Liver (tissue), 3 donors: ENCODE measurements around the gene PROC.

Source experiments
- FOXA1 ChIP-seq: IDR thresholded peaks from 2 replicates; pipeline ENCODE4 v1.6.1; 2016; ENCODE audit warnings: antibody characterized with exemption
- GABPA ChIP-seq, 2 donors: IDR thresholded peaks in 1 of 2; conservative IDR thresholded peaks in 1 of 2; 2 replicates each; pipeline ENCODE4 v1.6.1; 2016; ENCODE audit warnings: antibody characterized with exemption in 2 of 2, mild to moderate bottlenecking in 1 of 2, moderate library complexity in 1 of 2
- JUND ChIP-seq, 2 donors: IDR thresholded peaks; 2 replicates each; pipeline ENCODE4 v1.6.1; 2016; ENCODE audit warnings: antibody characterized with exemption in 2 of 2
- NR2F2 ChIP-seq: IDR thresholded peaks from 2 replicates; pipeline ENCODE4 v1.6.1; 2016; ENCODE audit warnings: antibody characterized with exemption
- RAD21 ChIP-seq, 2 donors: IDR thresholded peaks; 2 replicates each; pipeline ENCODE4 v1.6.1; 2016; ENCODE audit warnings: antibody characterized with exemption in 2 of 2, mild to moderate bottlenecking in 2 of 2
- YY1 ChIP-seq: IDR thresholded peaks from 2 replicates; pipeline ENCODE4 v1.6.1; 2016; ENCODE audit warnings: antibody characterized with exemption, mild to moderate bottlenecking
- TF ChIP-seq, protein P1 (sequence below): IDR thresholded peaks from 2 replicates; pipeline ENCODE4 v1.6.1; 2016; ENCODE audit warnings: antibody characterized with exemption, mild to moderate bottlenecking
- TF ChIP-seq, protein P2 (sequence below): fragments of 150-350 bp; IDR thresholded peaks from 2 replicates; pipeline ENCODE4 v1.5.1; 2017; ENCODE audit warnings: improper control_type of control experiment, low read depth, low read length; ENCODE audit not compliant: missing input control
- TF ChIP-seq, protein P3 (sequence below): IDR thresholded peaks from 2 replicates; pipeline ENCODE4 v1.6.1; 2016; ENCODE audit warnings: antibody characterized with exemption
- donor health status: healthy.
- donor health status: healthy.

DNA sequence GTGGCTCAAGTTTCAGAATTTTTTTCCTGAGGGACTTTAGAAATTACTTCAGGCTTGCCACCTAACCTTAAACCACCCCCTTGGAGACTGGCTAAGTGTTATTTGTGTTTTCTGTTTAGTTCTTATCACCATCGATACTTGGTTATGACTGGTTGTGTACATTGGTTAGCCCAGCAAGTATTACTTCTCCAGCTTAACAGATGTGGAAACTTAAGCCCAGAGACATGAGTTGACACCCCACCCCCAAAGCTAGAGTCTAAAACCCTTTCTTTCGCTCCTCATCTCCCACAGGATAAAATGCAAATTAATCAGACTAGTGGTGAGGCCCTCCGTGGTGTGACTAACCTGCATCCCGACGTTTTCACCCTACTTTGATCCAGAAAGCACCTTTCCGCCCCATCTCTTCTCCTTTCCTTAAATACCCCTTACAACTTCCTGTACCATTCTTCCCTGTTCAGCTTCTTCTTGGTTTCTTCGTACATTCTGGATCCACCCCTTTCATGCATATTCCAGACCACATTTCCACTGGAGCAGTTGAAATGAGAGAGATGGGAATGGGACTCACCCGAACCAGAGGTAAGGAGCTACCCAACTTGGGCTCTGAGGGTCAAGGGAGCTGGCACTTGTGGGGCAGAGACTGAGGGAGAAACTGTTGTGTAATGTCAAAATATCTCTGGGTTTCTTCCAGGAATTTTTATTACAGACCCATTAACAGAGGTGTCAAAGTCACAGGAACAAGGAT, 29.6 kb upstream of the PROC start:
- TF ChIP-seq, protein P1, sequence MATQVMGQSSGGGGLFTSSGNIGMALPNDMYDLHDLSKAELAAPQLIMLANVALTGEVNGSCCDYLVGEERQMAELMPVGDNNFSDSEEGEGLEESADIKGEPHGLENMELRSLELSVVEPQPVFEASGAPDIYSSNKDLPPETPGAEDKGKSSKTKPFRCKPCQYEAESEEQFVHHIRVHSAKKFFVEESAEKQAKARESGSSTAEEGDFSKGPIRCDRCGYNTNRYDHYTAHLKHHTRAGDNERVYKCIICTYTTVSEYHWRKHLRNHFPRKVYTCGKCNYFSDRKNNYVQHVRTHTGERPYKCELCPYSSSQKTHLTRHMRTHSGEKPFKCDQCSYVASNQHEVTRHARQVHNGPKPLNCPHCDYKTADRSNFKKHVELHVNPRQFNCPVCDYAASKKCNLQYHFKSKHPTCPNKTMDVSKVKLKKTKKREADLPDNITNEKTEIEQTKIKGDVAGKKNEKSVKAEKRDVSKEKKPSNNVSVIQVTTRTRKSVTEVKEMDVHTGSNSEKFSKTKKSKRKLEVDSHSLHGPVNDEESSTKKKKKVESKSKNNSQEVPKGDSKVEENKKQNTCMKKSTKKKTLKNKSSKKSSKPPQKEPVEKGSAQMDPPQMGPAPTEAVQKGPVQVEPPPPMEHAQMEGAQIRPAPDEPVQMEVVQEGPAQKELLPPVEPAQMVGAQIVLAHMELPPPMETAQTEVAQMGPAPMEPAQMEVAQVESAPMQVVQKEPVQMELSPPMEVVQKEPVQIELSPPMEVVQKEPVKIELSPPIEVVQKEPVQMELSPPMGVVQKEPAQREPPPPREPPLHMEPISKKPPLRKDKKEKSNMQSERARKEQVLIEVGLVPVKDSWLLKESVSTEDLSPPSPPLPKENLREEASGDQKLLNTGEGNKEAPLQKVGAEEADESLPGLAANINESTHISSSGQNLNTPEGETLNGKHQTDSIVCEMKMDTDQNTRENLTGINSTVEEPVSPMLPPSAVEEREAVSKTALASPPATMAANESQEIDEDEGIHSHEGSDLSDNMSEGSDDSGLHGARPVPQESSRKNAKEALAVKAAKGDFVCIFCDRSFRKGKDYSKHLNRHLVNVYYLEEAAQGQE, result no peak
- TF ChIP-seq, protein P2, sequence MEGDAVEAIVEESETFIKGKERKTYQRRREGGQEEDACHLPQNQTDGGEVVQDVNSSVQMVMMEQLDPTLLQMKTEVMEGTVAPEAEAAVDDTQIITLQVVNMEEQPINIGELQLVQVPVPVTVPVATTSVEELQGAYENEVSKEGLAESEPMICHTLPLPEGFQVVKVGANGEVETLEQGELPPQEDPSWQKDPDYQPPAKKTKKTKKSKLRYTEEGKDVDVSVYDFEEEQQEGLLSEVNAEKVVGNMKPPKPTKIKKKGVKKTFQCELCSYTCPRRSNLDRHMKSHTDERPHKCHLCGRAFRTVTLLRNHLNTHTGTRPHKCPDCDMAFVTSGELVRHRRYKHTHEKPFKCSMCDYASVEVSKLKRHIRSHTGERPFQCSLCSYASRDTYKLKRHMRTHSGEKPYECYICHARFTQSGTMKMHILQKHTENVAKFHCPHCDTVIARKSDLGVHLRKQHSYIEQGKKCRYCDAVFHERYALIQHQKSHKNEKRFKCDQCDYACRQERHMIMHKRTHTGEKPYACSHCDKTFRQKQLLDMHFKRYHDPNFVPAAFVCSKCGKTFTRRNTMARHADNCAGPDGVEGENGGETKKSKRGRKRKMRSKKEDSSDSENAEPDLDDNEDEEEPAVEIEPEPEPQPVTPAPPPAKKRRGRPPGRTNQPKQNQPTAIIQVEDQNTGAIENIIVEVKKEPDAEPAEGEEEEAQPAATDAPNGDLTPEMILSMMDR, result no peak
- TF ChIP-seq GABPA (IDR thresholded peaks at IDR 0.05 in 1 of 2, conservative IDR thresholded peaks at IDR 0.05 in 1 of 2), result no peak
- no peak for TF ChIP-seq NR2F2
- no peak for TF ChIP-seq JUND (IDR thresholded peaks at IDR 0.05)
- TF ChIP-seq, protein P3, sequence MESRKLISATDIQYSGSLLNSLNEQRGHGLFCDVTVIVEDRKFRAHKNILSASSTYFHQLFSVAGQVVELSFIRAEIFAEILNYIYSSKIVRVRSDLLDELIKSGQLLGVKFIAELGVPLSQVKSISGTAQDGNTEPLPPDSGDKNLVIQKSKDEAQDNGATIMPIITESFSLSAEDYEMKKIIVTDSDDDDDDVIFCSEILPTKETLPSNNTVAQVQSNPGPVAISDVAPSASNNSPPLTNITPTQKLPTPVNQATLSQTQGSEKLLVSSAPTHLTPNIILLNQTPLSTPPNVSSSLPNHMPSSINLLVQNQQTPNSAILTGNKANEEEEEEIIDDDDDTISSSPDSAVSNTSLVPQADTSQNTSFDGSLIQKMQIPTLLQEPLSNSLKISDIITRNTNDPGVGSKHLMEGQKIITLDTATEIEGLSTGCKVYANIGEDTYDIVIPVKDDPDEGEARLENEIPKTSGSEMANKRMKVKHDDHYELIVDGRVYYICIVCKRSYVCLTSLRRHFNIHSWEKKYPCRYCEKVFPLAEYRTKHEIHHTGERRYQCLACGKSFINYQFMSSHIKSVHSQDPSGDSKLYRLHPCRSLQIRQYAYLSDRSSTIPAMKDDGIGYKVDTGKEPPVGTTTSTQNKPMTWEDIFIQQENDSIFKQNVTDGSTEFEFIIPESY, result no peak
- no peak for TF ChIP-seq RAD21 (IDR thresholded peaks at IDR 0.05)
- TF ChIP-seq FOXA1, result no peak
- no peak for TF ChIP-seq YY1
